HG03280 (cell line): ENCODE results near the gene IPO9.
"Not testable (repeated sequence)": the region's sequence is repeated elsewhere in the genome, so short reads cannot be mapped to it uniquely, and the experiment has no call there.

Experiments
- ATAC-seq: cut with Tn5 transposase; IDR thresholded peaks from one replicate; pipeline ENCODE4 v1.9.1; 2021; ENCODE audit warnings: mild to moderate bottlenecking, moderate library complexity; ENCODE audit not compliant: unreplicated experiment

Gene IPO9

GRCh38 chr1:201900476-201900875 is 71.5 kb downstream of the IPO9 start:
- ATAC-seq: no peak

GRCh38 chr1:201901036-201901435 is 72.1 kb downstream of the IPO9 start:
- not testable (repeated sequence) for ATAC-seq

- no peak for ATAC-seq
Observed at GRCh38 chr1:201902198-201902597, 73.2 kb downstream of the IPO9 start.

GRCh38 chr1:201903135-201903534 is 74.2 kb downstream of the IPO9 start:
- ATAC-seq: no peak

GRCh38 chr1:201904579-201904978 is 75.6 kb downstream of the IPO9 start:
- no peak for ATAC-seq

- ATAC-seq: no peak
Observed at GRCh38 chr1:201905234-201905890, 76.4 kb downstream of the IPO9 start.

GRCh38 chr1:201906336-201906735 is 77.4 kb downstream of the IPO9 start:
- no peak for ATAC-seq

- no peak for ATAC-seq
Observed at GRCh38 chr1:201907621-201908020, 78.7 kb downstream of the IPO9 start.

- ATAC-seq: no peak
Observed at GRCh38 chr1:201911826-201912571, 83.0 kb downstream of the IPO9 start.

GRCh38 chr1:201912832-201913231 is 83.9 kb downstream of the IPO9 start:
- no peak for ATAC-seq

- ATAC-seq: no peak
Observed at GRCh38 chr1:201914456-201915235, 85.7 kb downstream of the IPO9 start.

GRCh38 chr1:201916649-201917249 is 87.8 kb downstream of the IPO9 start:
- no peak for ATAC-seq

GRCh38 chr1:201917362-201918033 is 88.5 kb downstream of the IPO9 start:
- no peak for ATAC-seq

GRCh38 chr1:201918343-201918742 is 89.4 kb downstream of the IPO9 start:
- ATAC-seq: no peak

- no peak for ATAC-seq
Observed at GRCh38 chr1:201921952-201922558, 93.1 kb downstream of the IPO9 start.

- no peak for ATAC-seq
Observed at GRCh38 chr1:201925301-201925567, 96.3 kb downstream of the IPO9 start.

GRCh38 chr1:201925981-201926645 is 97.2 kb downstream of the IPO9 start:
- ATAC-seq: no peak

- ATAC-seq: no peak
Observed at GRCh38 chr1:201928266-201928665, 99.3 kb downstream of the IPO9 start.

GRCh38 chr1:201930137-201930536 is 101.2 kb downstream of the IPO9 start:
- ATAC-seq: no peak

GRCh38 chr1:201930803-201931202 is 101.8 kb downstream of the IPO9 start:
- no peak for ATAC-seq
